Transverse colon (tissue), 4 donors: ENCODE measurements around the gene CHRM5.

Experiments used
- POLR2A ChIP-seq: fragments of 450-650 bp; IDR thresholded peaks from one replicate; pipeline ENCODE4 v1.6.1; 2016; ENCODE audit warnings: antibody characterized with exemption, mild to moderate bottlenecking, moderate library complexity
- POLR2AphosphoS5 ChIP-seq, 3 donors: sonication (generic); formaldehyde crosslinking; IDR thresholded peaks; one replicate each; pipeline ENCODE4 v1.6.1; 2016; ENCODE audit warnings: antibody characterized with exemption in 3 of 3
- TF ChIP-seq, protein P1 (sequence below), 5 experiments: fragments of 200-600 bp in 3 of 5; fragments of 450-650 bp in 2 of 5; sonication (generic) in 3 of 5; IDR thresholded peaks; 1 replicate in 2 of 5; 2 replicates in 3 of 5; pipeline ENCODE4 v1.5.1; 2016 to 2017; ENCODE audit warnings: antibody characterized with exemption in 5 of 5, inconsistent platforms in 3 of 5, mild to moderate bottlenecking in 2 of 5, moderate library complexity in 1 of 5

DNA sequence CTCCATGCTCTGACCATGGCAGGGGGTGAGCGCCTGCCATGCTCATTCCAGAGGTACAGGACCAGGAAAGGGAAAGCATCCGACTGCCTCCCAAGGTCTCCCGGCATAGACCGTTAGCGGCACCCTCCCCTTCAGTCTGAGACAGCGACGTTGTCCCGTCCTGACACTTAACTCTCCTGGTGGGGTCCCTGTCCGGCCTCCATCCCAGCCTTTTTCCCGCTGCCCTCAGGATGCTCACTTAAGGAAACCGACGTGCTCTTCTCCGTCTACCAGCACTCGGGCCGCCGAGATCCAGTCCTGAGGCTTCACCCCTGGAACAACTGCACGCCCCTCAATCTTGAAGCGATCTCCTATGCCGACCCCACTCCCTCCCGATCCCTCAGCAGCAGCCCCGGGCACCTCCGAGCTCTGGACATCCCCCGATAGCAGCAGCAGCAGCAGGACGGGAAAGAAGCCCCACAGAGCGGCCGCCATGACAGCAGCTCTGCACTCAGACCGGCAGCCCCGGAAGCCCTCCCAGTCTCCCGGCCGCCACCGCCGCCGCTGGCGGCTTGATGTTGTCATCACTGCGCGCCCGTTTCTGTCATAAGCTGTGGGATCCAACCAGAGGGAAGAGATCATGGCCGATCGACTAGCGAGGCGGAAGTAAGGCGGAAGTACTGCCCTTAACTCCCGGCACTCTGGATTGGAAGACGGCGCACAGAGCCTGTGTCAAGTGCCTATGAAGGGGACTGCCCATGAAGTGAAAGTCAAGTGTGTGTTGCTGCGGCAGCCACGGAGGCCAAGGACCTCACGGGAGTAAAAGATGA is 133.3 kb downstream of the CHRM5 start, which contains the start of the genes EMC7 and PGBD4:
- TF ChIP-seq, protein P1, sequence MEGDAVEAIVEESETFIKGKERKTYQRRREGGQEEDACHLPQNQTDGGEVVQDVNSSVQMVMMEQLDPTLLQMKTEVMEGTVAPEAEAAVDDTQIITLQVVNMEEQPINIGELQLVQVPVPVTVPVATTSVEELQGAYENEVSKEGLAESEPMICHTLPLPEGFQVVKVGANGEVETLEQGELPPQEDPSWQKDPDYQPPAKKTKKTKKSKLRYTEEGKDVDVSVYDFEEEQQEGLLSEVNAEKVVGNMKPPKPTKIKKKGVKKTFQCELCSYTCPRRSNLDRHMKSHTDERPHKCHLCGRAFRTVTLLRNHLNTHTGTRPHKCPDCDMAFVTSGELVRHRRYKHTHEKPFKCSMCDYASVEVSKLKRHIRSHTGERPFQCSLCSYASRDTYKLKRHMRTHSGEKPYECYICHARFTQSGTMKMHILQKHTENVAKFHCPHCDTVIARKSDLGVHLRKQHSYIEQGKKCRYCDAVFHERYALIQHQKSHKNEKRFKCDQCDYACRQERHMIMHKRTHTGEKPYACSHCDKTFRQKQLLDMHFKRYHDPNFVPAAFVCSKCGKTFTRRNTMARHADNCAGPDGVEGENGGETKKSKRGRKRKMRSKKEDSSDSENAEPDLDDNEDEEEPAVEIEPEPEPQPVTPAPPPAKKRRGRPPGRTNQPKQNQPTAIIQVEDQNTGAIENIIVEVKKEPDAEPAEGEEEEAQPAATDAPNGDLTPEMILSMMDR (IDR thresholded peaks at IDR 0.05), result no peak
- TF ChIP-seq POLR2AphosphoS5 (IDR thresholded peaks at IDR 0.05), result peak; percentile 90 to 91 (median 91)
- peak; percentile 91 for TF ChIP-seq POLR2A
